ENCODE data around the gene POU2F1.

GRCh38 chr1:167446966-167447365 lies 226.3 kb downstream of the POU2F1 start:
- no peak for TF ChIP-seq EZH2 (IDR thresholded peaks at IDR 0.05)
- no peak for TF ChIP-seq POLR2AphosphoS5 (IDR thresholded peaks at IDR 0.05; ENCODE audit: borderline replicate concordance, low read depth, low read length)

All from SK-N-MC (cell line).